ENCODE data around the gene UGDH.
"Not testable (repeated sequence)": the region's sequence is repeated elsewhere in the genome, so short reads cannot be mapped to it uniquely, and the experiment has no call there.

The UGDH gene

GRCh38 chr4:39527296-39528060 is at the start of gene UGDH:
Gene UGDH (minus strand): TSS chr4:39527439. CDS start chr4:39521512, 5,927 bp downstream.
- peak; percentile 87 for DNase-seq (ENCODE audit: low read depth)

- DNase-seq (ENCODE audit: low read depth) = no peak
Measured at GRCh38 chr4:39574946-39575345, 47.7 kb upstream of the UGDH start.

GRCh38 chr4:39571504-39571903 is 44.3 kb upstream of the UGDH start:
- DNase-seq (ENCODE audit: low read depth) = no peak

GRCh38 chr4:39571054-39571453 is 43.8 kb upstream of the UGDH start:
- no peak for DNase-seq (ENCODE audit: low read depth)

- DNase-seq (ENCODE audit: low read depth) = no peak
Measured at GRCh38 chr4:39569209-39569608, 42.0 kb upstream of the UGDH start.

GRCh38 chr4:39568805-39569204 is 41.6 kb upstream of the UGDH start:
- DNase-seq (ENCODE audit: low read depth) = no peak

GRCh38 chr4:39565878-39566600 is 38.8 kb upstream of the UGDH start:
- DNase-seq (ENCODE audit: low read depth) = no peak

- no peak for DNase-seq (ENCODE audit: low read depth)
Measured at GRCh38 chr4:39563346-39563847, 36.2 kb upstream of the UGDH start.

- DNase-seq (ENCODE audit: low read depth) = no peak
Measured at GRCh38 chr4:39562792-39563191, 35.6 kb upstream of the UGDH start.

- DNase-seq (ENCODE audit: low read depth) = no peak
Measured at GRCh38 chr4:39559626-39560025, 32.4 kb upstream of the UGDH start.

GRCh38 chr4:39555472-39555871 is 28.2 kb upstream of the UGDH start:
- DNase-seq (ENCODE audit: low read depth) = no peak

- no peak for DNase-seq (ENCODE audit: low read depth)
Measured at GRCh38 chr4:39548425-39549067, 21.3 kb upstream of the UGDH start.

GRCh38 chr4:39544580-39545315 is 17.5 kb upstream of the UGDH start:
- no peak for DNase-seq (ENCODE audit: low read depth)

GRCh38 chr4:39544080-39544479 is 16.8 kb upstream of the UGDH start:
- not testable (repeated sequence) for DNase-seq (ENCODE audit: low read depth)

- no peak for DNase-seq (ENCODE audit: low read depth)
Measured at GRCh38 chr4:39543034-39543433, 15.8 kb upstream of the UGDH start.

GRCh38 chr4:39542611-39543012 is 15.4 kb upstream of the UGDH start:
- no peak for DNase-seq (ENCODE audit: low read depth)

- no peak for DNase-seq (ENCODE audit: low read depth)
Measured at GRCh38 chr4:39541987-39542610, 14.9 kb upstream of the UGDH start.

GRCh38 chr4:39539089-39539611 is 11.9 kb upstream of the UGDH start:
- DNase-seq (ENCODE audit: low read depth) = no peak

- no peak for DNase-seq (ENCODE audit: low read depth)
Measured at GRCh38 chr4:39533541-39533940, 6.3 kb upstream of the UGDH start.

- DNase-seq (ENCODE audit: low read depth) = not testable (repeated sequence)
Measured at GRCh38 chr4:39532237-39532636, 5.0 kb upstream of the UGDH start.

- no peak for DNase-seq (ENCODE audit: low read depth)
Measured at GRCh38 chr4:39530682-39531081, 3.4 kb upstream of the UGDH start.

Measured in stimulated activated CD8-positive, alpha-beta memory T cell treated with anti-CD3 and anti-CD28 coated beads, Interleukin-12 subunit alpha, Interleukin-12 subunit beta, amount 100 ng/mL, for 4 hours (primary cell).